ENCODE results near the gene TFB1M.

DNA sequence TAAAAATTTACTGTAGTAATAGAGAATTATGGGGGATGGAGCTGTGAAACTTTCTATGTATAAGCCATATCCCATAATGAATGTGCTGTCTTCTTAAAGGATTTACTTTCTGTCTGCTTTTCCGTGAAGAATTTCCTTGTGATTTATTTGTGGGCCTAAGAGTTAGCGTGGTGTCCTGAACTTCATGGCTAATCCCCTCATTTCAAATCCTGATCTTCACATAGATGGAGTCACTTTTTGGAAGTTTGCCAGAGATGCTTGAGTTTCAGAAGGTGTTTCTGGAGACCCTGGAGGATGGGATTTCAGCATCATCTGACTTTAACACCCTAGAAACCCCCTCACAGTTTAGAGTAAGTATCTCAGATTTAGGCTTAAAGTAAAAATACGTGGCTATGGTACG lies 69.8 kb downstream of the TFB1M start:
- no peak for TF ChIP-seq CTCF (IDR thresholded peaks at IDR 0.05; ENCODE audit: low read length)
- TF ChIP-seq EZH2 (optimal IDR thresholded peaks at IDR 0.05; ENCODE audit: low read depth, low read length): no peak
- no peak for TF ChIP-seq EZH2phosphoT487 (IDR thresholded peaks at IDR 0.05; ENCODE audit: low read length)

Data from MM.1S (cell line).